ENCODE measurements around the gene TUBD1.
"Not testable (repeated sequence)": the region's sequence is repeated elsewhere in the genome, so short reads cannot be mapped to it uniquely, and the experiment has no call there.

The TUBD1 gene

DNA sequence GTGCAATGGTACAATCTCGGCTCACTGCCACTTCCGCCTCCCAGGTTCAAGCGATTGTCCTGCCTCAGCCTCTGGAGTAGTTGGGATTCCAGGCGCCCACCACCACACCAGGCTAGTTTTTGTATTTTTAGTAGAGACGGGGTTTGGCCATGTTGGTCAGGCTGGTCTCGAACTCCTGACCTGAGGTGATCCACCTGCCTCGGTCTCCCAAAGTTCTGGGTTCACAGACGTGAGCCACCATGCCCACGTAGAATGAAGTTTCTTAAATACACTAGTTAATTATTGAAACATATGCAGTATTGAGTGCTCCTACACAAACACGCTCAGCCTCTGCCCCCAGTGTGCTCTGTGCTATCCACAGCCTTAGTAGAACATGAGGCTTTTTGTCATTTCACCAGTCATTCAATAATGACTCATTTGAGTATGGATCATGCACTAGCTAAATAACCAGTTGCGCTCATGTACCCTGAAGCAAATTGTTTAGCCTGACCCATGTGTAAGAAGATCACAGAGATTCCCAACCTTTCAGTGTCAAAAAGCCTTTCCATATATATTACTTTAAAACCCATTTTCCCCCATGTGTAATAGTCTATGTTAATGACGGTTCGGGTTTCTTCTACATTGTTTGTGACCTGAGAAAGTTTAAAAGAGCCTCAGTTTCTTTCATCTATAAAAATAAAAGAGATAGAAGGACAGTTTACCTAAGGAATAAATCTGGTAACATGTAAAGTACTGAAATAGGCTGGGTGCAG, 49.7 kb downstream of the TUBD1 start:
- DNase-seq, result no peak

DNA sequence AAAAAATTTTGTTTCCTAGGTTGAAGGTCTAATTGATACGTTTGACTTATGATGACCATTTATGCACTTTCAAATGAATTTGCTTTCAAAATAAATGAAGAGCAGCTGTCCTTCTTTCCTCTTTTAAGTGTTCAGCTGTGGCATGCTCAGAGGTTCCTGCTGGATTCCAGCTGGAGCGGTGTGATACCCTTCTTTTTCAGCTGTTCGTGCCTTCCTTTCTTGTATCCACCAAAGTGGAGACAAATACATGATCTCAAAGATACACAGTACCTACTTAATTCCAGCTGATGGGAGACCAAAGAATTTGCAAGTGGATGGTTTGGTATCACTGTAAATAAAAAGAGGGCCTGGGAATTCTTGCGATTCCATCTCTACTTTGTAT, 50.9 kb downstream of the TUBD1 start:
- DNase-seq, result not testable (repeated sequence)

DNA sequence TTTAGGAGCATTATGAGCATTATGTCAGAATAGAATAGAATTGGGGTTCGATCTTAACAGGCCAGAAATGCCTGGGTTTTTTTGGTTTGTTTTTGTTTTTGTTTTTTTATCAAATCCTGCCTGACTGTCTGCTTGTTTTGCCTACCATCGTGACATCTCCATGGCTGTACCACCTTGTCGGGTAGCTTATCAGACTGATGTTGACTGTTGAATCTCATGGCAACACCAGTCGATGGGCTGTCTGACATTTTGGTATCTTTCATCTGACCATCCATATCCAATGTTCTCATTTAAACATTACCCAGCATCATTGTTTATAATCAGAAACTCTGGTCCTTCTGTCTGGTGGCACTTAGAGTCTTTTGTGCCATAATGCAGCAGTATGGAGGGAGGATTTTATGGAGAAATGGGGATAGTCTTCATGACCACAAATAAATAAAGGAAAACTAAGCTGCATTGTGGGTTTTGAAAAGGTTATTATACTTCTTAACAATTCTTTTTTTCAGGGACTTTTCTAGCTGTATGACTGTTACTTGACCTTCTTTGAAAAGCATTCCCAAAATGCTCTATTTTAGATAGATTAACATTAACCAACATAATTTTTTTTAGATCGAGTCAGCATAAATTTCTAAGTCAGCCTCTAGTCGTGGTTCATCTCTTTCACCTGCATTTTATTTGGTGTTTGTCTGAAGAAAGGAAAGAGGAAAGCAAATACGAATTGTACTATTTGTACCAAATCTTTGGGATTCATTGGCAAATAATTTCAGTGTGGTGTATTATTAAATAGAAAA, 51.5 kb downstream of the TUBD1 start:
- DNase-seq, result not testable (repeated sequence)

DNA sequence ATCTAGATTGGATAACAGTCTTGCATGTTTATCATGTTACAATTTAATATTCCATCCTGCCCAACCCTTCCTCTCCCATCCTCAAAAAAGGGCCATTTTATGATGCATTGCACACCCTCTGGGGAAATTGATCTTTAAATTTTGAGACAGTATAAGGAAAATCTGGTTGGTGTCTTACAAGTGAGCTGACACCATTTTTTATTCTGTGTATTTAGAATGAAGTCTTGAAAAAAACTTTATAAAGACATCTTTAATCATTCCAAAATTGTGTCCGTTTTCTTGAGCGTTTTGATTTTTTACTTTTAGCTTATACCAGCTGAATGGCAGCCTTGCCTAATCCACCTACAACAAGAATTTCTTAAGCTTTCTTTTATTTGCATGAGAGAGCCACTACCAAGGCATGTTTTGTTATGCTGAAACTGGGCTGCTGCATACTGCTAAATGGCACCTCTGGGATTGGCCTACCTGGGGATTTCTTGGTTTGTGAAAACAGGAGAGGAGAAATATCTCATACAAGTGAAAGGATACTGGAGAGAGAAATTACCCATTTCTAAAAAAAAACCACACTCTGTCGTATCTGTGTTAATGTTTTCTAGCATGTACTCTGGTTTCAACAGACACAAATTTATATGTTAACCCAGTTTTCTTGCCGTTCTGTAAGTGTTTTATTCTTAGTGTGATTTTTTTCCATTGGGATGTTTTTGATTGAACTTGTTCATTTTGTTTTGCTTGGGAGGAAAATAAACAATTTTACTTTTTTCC, 52.2 kb downstream of the TUBD1 start:
- DNase-seq, result no peak

DNA sequence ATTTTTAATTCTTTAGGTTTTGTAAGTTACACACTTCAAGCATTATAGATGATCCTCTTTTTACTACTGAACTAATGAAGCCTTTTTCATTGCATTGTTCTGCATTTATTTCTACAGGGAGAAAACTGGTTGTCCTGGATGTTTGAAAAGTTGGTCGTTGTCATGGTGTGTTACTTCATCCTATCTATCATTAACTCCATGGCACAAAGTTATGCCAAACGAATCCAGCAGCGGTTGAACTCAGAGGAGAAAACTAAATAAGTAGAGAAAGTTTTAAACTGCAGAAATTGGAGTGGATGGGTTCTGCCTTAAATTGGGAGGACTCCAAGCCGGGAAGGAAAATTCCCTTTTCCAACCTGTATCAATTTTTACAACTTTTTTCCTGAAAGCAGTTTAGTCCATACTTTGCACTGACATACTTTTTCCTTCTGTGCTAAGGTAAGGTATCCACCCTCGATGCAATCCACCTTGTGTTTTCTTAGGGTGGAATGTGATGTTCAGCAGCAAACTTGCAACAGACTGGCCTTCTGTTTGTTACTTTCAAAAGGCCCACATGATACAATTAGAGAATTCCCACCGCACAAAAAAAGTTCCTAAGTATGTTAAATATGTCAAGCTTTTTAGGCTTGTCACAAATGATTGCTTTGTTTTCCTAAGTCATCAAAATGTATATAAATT, 53.0 kb downstream of the TUBD1 start:
- DNase-seq, result no peak

DNA sequence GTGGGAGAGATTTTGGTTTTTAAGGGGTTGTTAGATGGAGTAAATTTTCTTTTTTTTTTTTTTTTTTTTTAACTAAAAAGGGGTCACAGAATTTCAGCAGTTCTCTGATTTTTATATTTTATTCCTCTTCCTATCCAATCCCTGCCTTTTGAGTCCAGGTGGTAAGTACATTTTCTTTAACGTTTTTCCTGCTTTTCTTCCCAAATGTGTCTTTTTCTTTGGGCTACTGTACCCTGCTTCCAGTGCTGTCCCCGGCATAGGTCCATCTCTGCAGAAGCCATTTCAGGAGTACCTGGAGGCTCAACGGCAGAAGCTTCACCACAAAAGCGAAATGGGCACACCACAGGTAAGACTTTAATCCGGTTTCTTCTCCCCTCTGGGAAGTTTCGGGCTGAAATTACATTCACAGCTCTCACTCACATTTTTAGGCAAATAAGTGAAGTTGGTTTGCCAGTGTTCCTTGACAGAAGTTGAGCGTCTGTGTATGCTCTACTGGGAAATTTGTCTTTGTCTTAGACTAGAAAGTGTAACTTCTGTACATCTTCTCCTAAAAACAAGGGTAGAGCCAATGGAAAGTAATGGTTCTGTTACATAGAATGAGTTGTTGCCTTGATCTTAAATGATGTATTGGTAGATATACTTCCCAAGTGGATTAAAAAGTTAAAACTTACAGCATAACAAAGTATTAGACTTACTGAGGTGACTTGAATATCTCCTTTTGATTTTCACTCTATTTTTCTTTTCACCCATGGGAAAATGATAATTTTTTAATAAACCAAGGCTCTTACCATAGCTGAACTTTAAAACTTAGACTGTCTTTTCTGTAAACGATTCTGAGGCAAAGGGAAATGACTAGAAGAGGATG, 54.5 kb downstream of the TUBD1 start:
- peak; percentile 44 for DNase-seq

DNA sequence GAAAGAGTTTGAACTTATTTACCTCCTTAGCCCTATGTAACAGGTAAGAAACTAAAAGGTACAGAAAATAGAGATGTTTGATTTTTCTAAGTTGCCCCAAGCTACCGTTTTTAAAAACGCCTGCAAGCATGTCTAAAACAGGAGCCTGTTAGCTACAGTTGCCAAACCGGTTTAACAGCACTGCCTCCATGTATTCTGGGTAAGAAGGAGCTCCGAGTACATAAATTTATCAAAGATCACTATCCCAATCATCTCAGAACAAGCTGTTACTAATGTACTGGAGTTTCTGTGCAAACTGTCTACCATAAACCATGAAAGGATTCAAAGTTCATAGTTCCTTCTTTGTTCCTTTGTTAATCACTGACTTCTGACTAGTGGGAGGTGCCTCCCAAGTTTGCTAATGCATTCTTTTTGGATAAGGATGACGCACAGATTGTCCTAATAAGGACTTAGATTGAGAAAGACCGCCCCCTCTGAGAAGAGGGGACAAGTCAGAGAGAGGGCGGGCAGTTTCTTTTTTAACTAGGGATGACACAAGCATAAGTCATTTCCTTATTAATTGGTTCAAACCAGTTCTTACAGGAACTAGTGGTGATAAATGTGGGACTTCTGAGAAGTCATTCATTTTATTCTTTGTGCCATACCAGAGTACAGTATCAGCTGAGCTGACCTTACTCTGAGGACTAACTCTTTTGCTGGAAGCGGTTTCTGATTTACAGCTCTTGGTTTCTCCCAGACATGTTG, 55.3 kb downstream of the TUBD1 start:
- peak; percentile 78 for DNase-seq

DNA sequence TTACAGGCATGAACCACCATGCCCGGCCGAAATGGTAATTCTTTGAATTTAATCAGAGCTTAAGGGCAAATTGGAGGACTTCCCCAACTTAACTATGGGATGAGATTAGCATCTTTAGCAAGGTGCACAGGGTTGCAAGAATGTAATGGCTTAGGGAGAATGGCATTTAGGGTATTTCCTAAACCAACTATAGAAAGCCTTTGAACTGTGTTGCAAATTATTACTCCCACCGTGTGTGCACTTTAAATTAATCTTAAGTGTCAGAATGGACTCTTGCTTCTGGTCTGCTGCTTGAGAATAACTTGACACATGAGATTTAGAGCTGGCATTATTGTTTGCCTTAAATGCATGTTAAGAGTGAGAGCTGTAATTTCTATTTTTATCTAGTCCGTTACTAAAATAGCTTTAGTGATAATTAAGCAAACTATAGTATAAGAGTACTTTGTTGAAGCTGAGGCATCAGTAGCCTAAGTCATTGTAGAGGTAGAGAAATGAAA, 59.8 kb downstream of the TUBD1 start:
- DNase-seq, result no peak

DNA sequence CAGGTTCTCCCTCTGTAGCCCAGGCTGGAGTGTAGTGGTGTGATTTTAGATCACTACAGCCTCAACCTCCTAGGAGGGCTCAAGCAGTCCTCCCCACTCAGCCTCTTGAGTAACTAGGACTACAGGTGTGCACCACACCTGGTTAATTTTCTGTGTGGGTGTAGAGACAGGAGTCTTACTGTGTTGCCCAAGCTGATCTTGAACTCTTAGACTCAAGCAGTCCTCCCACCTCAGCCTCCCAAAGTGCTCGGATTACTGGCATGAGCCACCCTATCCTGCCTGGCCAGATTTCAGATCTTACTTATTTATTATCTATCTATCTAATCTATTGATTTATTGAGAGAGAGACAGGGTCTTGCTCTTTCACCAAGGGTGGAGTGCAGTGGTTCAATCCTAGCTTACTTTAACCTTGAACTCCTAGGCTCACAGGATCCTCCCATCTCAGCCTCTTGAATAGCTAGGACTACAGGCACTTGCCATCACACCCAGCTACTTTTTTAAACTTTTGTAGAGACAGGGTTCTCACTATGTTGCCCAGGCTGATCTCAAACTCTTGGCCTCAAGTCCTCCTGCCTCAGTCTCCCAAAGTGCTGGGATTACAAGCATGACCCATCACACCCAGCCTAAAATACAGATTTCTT, 61.8 kb downstream of the TUBD1 start:
- DNase-seq, result no peak

DNA sequence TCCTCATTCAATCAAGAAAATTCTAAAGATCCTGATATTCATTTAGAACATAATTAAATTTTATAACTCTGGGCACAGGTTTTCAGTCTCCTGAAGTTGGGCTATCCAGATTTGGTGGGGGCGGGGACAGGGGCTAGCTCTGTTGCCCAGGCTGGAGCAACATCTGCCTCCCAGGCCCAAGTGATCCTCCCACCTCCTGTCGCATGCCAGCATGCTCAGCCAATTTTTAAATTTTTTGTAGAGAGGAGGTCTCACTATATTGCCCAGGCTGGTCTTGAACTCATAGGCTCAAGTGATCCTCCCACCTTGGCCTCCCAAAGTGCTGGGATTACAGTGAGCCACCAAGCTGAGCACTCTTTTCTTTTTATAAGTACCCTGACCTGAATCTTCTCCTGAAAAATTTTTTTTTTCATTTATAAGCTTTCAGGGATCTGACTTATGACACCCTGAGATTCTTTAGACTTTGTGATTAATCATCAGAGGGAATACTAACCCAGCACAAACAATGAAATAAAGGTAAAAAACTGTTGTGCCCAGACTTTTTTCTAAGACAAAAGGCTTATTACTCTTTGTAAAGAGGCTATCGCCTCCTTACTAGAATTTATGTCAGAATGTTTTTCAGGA, 62.6 kb downstream of the TUBD1 start:
- no peak for DNase-seq

DNA sequence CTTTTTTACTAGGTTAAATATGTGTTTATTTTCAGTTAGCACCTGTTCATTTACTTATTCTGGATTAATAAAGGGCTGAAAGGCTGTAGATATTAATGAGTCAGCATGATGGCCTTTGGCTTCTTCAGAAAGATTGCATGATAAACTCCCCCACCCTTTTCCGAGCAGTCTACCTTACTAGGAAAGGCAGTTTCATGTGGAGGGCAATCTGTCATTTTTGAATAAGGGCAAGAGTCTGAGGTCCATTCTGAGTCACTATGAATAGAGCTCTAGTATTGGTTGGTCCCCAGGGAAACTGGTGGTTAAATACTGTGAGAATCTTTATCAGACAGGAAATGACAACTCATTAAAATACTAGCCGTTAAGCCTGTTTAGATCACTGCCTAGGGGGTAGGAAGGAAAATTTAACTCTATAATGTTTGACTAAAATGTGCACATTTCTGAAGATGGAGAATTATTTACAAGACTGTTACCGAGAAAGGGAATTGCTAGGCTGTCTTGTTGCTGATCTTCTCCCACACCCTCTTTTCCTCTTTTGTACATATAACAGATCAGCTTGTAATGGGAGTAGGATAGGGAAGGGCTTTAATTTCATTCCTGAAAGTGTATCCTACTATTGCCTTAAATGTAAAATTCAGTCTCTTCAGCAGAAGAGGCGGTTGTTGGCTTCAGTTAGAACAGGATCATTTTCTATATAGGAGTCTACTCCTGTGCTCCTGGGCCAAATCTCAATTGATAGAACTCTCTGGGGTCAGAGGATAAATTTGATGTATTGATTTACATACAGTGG, 63.3 kb downstream of the TUBD1 start:
- no peak for DNase-seq

DNA sequence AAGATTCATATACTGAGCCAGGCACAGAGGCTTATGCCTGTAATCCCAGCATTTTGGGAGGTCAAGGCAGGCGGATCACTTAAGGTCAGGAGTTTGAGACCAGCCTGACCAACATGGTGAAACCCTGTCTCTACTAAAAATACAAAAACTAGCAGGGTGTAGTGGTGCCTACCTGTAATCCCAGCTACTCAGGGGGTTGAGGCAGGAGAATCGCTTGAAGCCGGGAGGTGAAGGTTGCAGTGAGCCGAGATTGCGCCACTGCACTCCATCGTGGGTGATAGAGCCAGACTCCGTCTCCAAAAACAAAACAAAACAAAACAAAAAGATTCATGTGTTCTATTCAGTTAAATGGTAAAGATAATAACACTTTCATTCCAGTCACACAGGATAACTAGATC, 63.9 kb downstream of the TUBD1 start:
- not testable (repeated sequence) for DNase-seq

DNA sequence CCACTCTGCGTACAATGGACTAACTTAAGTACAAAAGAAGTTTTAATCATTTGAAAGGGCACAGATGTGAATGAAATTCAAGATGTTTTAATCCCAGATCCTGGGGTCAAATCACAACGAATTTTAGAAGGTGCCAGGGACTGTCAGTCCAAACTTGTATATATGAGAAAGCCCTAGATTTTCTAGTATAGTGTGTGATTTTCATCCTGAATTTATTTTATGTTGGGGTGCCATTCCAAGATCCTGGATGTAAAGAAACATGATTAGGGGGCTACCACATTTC, 64.3 kb downstream of the TUBD1 start:
- no peak for DNase-seq

DNA sequence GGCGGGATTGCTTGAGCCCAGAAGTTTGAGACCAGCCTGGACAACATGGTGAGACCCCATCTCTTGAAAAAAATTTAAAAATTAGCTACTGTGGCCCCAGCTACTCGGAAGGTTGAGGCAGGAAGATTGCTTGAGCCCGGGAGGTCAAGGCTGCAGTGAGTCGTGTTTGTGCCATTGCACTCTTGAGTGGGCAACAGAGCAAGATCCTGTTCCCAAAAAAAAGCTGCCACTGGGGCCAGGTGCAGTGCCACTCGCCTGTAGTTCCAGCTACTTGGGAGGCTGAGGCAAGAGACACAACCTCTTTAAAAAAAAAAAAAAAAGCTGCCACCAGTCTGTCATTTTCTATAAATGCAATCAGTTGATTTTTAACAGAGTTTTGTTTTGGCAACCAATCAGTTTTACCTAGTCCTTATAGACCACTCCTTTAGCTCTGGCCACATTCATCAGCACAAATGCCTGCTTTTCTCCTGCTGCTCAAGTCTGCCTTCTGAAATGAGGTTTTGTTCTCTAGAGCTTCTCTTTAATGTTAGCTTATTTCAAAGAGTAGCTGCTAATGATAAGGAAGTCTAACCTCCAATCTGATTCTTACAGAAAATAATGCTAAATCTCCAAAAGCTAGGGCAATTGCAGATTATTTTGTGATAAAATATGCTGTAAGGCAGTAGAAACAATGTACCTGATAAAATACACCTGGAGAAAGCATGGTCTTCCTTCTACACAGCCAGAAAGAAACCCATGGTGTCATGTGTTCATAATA, 64.8 kb downstream of the TUBD1 start:
- no peak for DNase-seq

DNA sequence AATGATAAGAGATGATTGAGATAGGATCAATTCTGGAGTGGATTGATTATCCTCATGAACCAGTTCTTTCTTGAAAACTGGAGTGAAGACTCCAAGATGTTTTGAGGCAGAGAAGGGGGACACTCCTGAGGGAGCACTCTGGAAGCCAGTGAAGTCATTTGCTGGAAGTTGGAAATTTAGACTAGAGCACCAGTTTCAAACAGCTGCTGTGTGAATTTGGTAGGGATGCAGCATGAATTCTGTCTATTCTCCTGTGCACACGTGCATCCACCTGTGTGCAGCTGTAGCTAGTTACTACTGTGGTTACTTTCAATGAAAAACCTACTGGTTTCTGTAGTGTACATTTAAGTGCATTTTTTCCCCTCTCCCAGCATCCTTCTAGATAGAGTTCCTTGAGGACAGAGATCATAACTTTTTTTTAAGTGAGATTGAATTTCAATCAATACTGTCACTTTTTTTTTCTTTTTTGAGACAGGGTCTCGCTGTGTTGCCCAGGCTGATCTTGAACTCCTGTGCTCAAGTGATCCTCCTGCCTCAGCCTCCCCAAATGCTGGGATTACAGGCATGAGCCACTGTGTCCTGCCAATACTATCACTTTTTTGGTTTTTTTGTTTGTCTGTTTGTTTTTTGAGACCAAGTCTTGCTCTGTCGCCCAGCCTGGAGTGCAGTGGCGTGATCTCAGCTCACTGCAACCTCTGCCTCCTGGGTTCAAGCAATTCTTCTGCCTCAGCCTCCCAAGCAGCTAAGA, 65.9 kb downstream of the TUBD1 start:
- DNase-seq, result no peak

DNA sequence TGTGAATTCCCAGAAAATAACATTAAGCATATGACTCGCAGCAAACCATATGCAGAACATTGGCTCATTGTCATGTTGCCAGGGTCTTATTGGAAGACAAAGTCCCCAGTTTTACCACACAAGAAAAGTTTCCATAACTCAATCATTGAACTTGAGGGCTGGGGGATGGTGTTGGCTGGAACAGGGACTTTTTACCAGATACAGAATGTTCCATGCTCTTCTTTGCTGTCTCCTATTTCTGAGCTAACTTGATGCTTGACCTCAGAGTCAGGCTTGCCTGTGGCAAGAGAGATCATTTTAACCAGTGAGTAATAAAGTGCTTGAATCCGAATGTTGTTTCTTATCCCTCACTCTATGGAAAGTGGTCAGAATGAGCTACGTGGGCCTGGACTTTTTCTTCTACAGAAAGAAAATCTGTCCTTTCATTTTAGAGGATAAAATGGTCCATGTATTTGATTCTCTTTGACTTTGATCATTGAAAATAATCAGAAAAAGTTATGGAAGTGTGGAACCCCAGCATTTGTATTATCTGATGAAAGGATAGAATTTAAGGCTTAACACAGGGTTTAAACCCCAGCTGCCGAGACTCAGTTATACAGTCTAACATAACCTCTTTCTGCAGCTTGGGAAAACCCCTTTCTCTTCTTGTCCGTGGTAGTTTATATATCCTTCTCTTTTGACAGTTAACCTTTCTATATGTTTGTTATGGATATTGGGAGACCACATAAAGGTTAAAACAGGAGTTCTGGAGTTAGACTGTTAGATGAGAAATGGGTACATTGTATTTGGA, 67.0 kb downstream of the TUBD1 start:
- DNase-seq, result peak; percentile 57

DNA sequence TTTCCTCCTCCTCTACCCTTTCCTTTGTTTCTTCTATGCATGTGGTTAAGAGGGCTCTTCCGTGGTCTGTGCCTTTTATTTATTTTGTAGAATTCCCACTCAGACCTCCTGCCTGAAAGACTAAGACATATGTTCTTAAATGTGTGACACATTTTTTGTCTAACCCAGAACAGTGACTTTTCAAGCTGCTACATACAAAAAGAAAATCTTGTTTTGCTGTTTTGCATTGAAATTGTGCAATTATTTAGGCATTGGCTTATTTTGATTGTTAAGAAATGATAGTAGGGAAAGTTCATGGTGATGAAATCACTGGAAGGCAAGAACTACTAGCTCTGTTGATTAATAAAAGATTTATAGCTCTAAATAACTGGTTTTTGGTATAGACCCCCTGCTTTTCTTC, 76.8 kb downstream of the TUBD1 start:
- DNase-seq, result no peak

Data from right hindlimb (tissue), 1 donor.